GM18505 (cell line): Measurements from ENCODE around the gene BANK1.

Experiments used
- ATAC-seq: cut with Tn5 transposase; IDR thresholded peaks from one replicate; pipeline ENCODE4 v1.9.1; 2021; ENCODE audit not compliant: unreplicated experiment
- POLR2A ChIP-seq: IDR thresholded peaks from 4 replicates; pipeline ENCODE4 v1.6.1; 2011; ENCODE audit warnings: borderline replicate concordance; ENCODE audit not compliant: insufficient read depth, insufficient read length; ENCODE audit errors: extremely low read depth

Gene BANK1

DNA sequence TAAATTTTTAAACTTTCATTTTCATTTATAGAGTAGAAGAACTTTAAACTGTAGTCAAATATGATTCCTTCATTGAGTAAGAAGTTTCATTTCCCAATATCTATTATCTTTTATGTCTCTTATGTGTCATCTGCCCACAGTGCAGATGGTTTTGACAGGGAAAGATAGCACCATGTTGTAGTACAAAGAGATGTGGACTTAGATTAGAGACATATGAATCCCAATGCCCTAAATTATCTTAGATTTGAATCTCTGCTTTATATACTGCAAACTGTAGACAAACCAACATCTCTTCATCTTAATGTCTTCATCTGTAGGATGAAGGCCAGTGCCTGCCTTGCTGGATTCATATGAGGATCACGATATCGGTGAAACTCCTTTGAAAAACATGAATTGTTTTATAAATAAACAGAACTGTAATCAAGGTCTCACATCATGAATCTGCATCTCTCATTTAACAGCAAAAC is 217.5 kb downstream of the BANK1 start:
- ATAC-seq: peak; percentile 93
- TF ChIP-seq POLR2A: no peak

GRCh38 chr4:102008711-102009110 is 218.2 kb downstream of the BANK1 start:
- ATAC-seq: no peak
- no peak for TF ChIP-seq POLR2A

DNA sequence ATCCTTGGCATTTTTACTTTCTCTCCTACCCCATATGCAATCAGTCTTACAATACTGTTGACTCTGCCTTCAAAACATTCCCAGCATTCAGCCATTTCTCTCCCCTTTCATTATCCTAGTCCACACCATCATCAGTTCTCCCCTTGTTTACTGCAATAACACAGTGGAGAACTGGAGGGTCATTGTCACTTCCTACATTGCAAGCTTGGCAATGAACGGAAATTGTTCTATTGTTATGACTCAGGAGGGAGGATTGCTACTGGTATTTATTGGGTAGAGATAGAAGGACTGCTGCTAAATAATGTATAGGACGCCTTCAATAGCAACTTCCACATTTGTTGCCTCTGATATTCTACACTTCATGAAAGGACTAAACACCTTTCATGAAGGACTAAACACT is 231.8 kb downstream of the BANK1 start:
- no peak for ATAC-seq
- TF ChIP-seq POLR2A: no peak

DNA sequence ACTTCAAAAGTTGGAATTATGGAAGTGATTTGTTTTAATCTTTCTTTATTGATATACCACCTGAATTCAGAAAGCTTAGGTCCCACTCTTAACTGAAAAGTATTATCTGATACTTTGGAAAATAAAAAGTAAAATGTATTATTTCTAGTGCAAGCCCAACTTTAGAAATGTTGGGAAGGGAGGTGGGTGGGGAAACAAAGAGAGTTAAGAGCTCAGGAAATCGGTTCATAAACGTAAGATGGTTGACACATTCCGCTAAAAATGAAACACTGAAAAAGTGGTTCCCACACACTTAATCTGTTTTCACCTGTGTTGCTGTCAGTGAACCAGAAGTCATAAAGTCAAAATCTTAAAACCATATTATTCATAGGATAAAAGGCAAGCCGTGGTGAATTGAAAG is 237.4 kb downstream of the BANK1 start:
- TF ChIP-seq POLR2A: no peak
- ATAC-seq: no peak

DNA sequence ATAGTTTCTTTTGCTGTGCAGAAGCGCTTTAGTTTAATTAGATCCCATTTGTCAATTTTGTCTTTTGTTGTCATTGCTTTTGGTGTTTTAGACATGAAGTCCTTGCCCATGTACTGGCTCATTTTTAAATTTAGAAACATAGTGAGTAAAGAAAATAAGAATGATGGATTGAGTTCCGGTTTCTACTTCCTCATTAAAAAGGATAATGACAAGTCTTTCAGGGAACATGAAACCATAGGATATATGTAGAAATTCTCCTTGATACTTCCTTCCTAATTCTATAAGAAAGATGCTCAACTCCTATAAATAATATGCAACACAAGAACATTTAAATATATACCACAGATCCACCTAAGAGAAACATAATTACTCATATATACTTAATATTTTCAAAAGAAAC is 240.9 kb downstream of the BANK1 start:
- no peak for ATAC-seq
- TF ChIP-seq POLR2A: no peak

GRCh38 chr4:102036016-102036415 is 245.5 kb downstream of the BANK1 start:
- ATAC-seq: no peak
- TF ChIP-seq POLR2A: no peak

GRCh38 chr4:102036619-102037376 is 246.3 kb downstream of the BANK1 start:
- ATAC-seq: no peak
- TF ChIP-seq POLR2A: no peak

DNA sequence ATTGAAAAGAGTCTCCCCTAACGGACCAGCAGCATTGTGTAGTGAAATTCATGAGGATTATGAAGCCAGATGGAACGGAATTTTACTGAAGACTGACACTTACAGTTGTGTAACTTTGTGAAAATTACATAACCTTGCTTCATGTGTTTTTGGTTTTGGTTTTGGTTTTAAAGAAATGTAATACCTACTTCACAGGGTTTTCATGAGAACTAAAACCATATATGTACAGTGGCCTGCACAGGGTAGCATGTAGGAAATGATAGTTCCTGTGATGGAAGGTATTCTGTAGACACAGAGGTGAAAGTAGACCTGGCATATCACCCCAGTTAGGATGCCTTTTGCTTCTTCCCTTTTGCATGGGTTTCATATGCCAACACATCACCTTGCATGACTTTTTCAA is 247.0 kb downstream of the BANK1 start:
- no peak for ATAC-seq
- no peak for TF ChIP-seq POLR2A

GRCh38 chr4:102042871-102043802 is 252.6 kb downstream of the BANK1 start:
- no peak for TF ChIP-seq POLR2A
- ATAC-seq: no peak

DNA sequence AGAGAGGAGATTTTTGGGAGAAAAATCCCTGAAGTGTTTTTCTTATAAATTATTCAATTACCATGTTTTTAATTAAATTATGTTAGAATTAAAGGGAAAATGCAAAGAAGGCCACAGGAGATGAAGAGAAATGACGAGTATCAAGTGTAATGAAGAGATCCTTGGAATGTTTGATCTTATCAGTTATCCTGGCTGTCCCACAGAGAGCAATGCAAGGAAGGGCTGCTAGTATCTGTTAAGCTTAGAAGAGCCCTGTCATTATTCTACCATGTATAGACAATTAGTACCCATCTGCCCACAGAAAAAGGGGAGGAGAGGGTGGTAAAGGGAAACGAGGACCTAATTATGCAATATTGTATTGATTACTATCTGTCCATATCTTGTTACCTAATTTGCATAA is 257.1 kb downstream of the BANK1 start:
- no peak for ATAC-seq
- no peak for TF ChIP-seq POLR2A

- no peak for ATAC-seq
- no peak for TF ChIP-seq POLR2A
Observed at GRCh38 chr4:102055805-102056204, 265.3 kb downstream of the BANK1 start.

- no peak for TF ChIP-seq POLR2A
- ATAC-seq: no peak
Observed at GRCh38 chr4:102057122-102057521, 266.6 kb downstream of the BANK1 start.

DNA sequence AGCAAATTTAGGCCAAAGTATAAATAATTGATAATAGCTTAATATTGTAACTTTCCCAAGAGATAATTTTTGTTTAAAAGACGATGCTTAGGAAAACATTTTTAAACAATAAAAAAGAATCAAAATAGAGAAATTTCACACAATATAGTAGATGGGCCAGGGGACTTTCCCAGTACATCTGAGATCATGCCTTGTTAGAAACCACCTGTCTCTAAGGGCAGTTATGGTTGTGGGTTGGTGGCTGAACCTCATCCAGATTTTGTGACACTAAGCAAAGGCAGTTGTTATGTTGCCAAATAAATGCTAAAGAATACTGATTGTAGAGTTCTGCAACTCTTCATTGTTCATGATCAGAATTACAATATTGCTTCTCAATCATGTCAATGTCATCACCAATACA is 270.6 kb downstream of the BANK1 start:
- TF ChIP-seq POLR2A: no peak
- no peak for ATAC-seq
